HUES48 (cell line): ENCODE results near the gene POMP.

Experiments
- H3K27ac ChIP-seq: one replicate; pipeline ENCODE4 v1.7.0; 2013; ENCODE audit warnings: low read depth, low read length, inconsistent platforms
- H3K27me3 ChIP-seq: 2 replicates; pipeline ENCODE4 v1.6.1; 2013; ENCODE audit warnings: mild to moderate bottlenecking, low read length; ENCODE audit not compliant: control insufficient read depth, insufficient read depth
- H3K36me3 ChIP-seq: 2 replicates; pipeline ENCODE4 v1.6.1; 2013; ENCODE audit warnings: low read length; ENCODE audit not compliant: control insufficient read depth, insufficient read depth
- H3K4me1 ChIP-seq: 2 replicates; pipeline ENCODE4 v1.6.1; 2013; ENCODE audit warnings: mild to moderate bottlenecking, low read length; ENCODE audit not compliant: control insufficient read depth, insufficient read depth
- H3K4me3 ChIP-seq: 2 replicates; pipeline ENCODE4 v1.5.1; 2013; ENCODE audit warnings: mild to moderate bottlenecking, low read depth, low read length
- H3K9ac ChIP-seq: 2 replicates; pipeline ENCODE4 v1.6.1; 2013; ENCODE audit warnings: mild to moderate bottlenecking, low read depth, low read length, moderate library complexity
- H3K9me3 ChIP-seq: 2 replicates; pipeline ENCODE4 v1.6.1; 2013; ENCODE audit warnings: low read length; ENCODE audit not compliant: control insufficient read depth, insufficient read depth

Gene POMP

DNA sequence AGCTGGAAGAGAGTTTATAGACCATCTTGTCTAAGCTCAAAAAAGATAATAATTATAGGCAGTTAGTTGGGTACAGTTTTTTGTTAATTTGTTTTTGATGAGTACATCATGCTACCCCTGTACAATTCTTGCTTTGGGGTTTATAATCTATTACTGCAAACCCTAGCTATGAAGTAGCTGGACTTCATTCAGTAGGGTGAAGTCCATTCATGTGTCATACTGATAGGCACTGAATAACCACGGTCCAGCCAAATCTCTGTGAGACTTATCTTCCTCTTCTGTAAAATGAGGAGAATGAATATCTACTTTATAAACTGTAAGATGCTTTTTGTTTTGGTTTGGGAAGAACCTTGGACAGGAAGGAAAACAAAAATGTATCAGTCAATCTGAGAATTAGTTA lies 40.3 kb downstream of the POMP start:
- no peak overlapping the region for H3K4me3 ChIP-seq
- H3K9ac ChIP-seq = no peak overlapping the region
- no peak overlapping the region for H3K27ac ChIP-seq
- H3K36me3 ChIP-seq = no peaks in the 10 kb centered on the region
- peaks cover 7% of the 10 kb centered on the region; the same call in 1 of the 2 replicates for H3K4me1 ChIP-seq
- no peaks in the 10 kb centered on the region for H3K27me3 ChIP-seq
- H3K9me3 ChIP-seq = no peaks in the 10 kb centered on the region

- Histone ChIP-seq H3K4me1 (no peaks in the 10 kb centered on the region), H3K4me3 (no peak overlapping the region), H3K27me3 (no peaks in the 10 kb centered on the region), H3K9ac (no peak overlapping the region), H3K27ac (no peak overlapping the region), H3K9me3 (no peaks in the 10 kb centered on the region), H3K36me3 (no peaks in the 10 kb centered on the region)
Measured at GRCh38 chr13:28704282-28704681, 45.4 kb downstream of the POMP start.

GRCh38 chr13:28704919-28705318 lies 46.0 kb downstream of the POMP start:
- H3K27me3 ChIP-seq = no peaks in the 10 kb centered on the region
- H3K4me3 ChIP-seq = no peak overlapping the region
- no peak overlapping the region for H3K27ac ChIP-seq
- no peaks in the 10 kb centered on the region for H3K36me3 ChIP-seq
- H3K9me3 ChIP-seq = no peaks in the 10 kb centered on the region
- H3K4me1 ChIP-seq = no peaks in the 10 kb centered on the region
- H3K9ac ChIP-seq = no peak overlapping the region

- Histone ChIP-seq H3K4me3 (no peak overlapping the region), H3K36me3 (no peaks in the 10 kb centered on the region), H3K27ac (no peak overlapping the region), H3K9me3 (no peaks in the 10 kb centered on the region), H3K9ac (no peak overlapping the region), H3K27me3 (no peaks in the 10 kb centered on the region), H3K4me1 (no peaks in the 10 kb centered on the region)
Measured at GRCh38 chr13:28705461-28706083, 46.6 kb downstream of the POMP start.

DNA sequence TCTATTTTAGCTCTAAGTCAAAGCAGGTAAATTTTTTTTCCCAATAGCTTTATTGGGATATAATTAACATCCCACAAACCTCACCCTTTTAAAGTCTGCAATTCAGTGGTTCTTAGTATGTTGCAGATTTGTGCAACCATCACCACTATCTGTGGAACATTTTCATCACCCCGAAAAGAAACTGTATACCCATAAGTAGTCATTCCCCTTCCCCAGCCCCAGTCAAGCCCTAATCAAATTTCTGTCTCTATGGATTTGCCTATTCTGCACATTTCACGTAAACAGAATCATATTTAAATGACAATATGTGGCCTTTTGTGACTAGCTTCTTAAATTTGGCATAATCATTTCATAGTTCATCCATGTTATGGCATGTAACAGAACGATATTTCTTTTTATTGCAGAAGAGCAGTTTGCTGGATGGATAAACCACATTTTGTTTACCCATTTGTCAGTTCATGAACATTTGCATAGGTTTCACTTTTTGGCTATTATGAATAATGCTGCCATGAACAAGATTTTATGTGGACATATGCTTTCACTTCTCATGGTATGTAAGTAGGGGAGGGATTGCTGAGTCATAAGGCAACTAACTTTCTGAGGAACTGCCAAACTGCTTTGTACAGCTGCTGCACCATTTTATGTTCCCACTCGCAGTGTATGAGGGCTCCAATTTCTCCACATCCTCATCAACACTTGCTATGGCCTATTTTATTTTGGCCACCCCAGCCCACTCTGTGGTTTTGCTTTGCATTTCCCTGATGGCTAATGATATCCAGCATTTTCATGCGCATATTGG lies 48.9 kb downstream of the POMP start:
- no peak overlapping the region for H3K9ac ChIP-seq
- no peaks in the 10 kb centered on the region for H3K36me3 ChIP-seq
- no peak overlapping the region for H3K4me3 ChIP-seq
- no peak overlapping the region for H3K27ac ChIP-seq
- no peaks in the 10 kb centered on the region for H3K9me3 ChIP-seq
- no peaks in the 10 kb centered on the region for H3K4me1 ChIP-seq
- H3K27me3 ChIP-seq = no peaks in the 10 kb centered on the region

DNA sequence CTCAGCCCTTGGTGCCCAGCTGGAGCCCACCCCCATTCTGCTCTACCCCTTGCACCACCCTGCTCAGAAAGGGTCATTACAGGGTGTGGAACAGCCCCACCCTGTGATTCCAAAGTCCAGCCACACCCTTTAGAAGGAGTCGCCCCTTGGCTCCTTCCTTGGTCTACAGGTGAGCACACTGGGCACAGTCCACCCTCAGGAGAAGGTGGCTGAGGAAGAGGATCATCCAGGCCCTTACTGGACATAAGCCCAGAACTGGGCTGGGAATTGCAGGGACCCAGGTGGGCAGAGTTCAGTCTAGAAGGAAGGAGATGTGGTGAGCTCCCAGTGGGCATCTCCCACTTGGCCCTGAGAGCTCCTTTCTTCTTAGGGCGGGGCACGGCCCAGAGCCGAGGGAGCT lies 51.2 kb downstream of the POMP start:
- H3K4me3 ChIP-seq = no peak overlapping the region
- no peaks in the 10 kb centered on the region for H3K27me3 ChIP-seq
- no peaks in the 10 kb centered on the region for H3K9me3 ChIP-seq

GRCh38 chr13:28714651-28715050 lies 55.7 kb downstream of the POMP start:
- Histone ChIP-seq H3K9me3 (no peaks in the 10 kb centered on the region), H3K27ac (no peak overlapping the region), H3K27me3 (peaks cover 28% of the 10 kb centered on the region), H3K9ac (no peak overlapping the region), H3K4me3 (no peak overlapping the region), H3K36me3 (no peaks in the 10 kb centered on the region), H3K4me1 (0 out of 2 replicates have a peak, but pooled peaks cover 3% of the 10 kb centered on the region)

More for the DNA sequence above, 51.2 kb downstream of the POMP start:
- H3K36me3 ChIP-seq = no peaks in the 10 kb centered on the region
- no peak overlapping the region for H3K27ac ChIP-seq
- H3K4me1 ChIP-seq = no peaks in the 10 kb centered on the region
- H3K9ac ChIP-seq = no peak overlapping the region

- peak overlapping the region; percentile 29 for H3K27ac ChIP-seq
Measured at GRCh38 chr13:28716511-28716910, 57.6 kb downstream of the POMP start.

GRCh38 chr13:28717170-28717569 lies 58.2 kb downstream of the POMP start:
- H3K9me3 ChIP-seq = no peaks in the 10 kb centered on the region
- H3K27ac ChIP-seq = no peak overlapping the region

More at GRCh38 chr13:28716511-28716910, 57.6 kb downstream of the POMP start:
- Histone ChIP-seq H3K9ac (no peak overlapping the region), H3K4me3 (no peak overlapping the region), H3K36me3 (no peaks in the 10 kb centered on the region), H3K9me3 (no peaks in the 10 kb centered on the region), H3K27me3 (peaks cover 33% of the 10 kb centered on the region), H3K4me1 (0 out of 2 replicates have a peak, but pooled peaks cover 3% of the 10 kb centered on the region)

GRCh38 chr13:28718196-28718542 lies 59.2 kb downstream of the POMP start:
- no peak overlapping the region for H3K27ac ChIP-seq
- H3K9me3 ChIP-seq = no peaks in the 10 kb centered on the region
- H3K27me3 ChIP-seq = peaks cover 33% of the 10 kb centered on the region
- H3K36me3 ChIP-seq = no peaks in the 10 kb centered on the region
- 0 out of 2 replicates have a peak, but pooled peaks cover 3% of the 10 kb centered on the region for H3K4me1 ChIP-seq
- peak overlapping the region; percentile 82 for H3K4me3 ChIP-seq
- no peak overlapping the region for H3K9ac ChIP-seq

More at GRCh38 chr13:28717170-28717569, 58.2 kb downstream of the POMP start:
- Histone ChIP-seq H3K4me3 (no peak overlapping the region), H3K36me3 (no peaks in the 10 kb centered on the region), H3K9ac (no peak overlapping the region), H3K27me3 (peaks cover 33% of the 10 kb centered on the region), H3K4me1 (0 out of 2 replicates have a peak, but pooled peaks cover 3% of the 10 kb centered on the region)

DNA sequence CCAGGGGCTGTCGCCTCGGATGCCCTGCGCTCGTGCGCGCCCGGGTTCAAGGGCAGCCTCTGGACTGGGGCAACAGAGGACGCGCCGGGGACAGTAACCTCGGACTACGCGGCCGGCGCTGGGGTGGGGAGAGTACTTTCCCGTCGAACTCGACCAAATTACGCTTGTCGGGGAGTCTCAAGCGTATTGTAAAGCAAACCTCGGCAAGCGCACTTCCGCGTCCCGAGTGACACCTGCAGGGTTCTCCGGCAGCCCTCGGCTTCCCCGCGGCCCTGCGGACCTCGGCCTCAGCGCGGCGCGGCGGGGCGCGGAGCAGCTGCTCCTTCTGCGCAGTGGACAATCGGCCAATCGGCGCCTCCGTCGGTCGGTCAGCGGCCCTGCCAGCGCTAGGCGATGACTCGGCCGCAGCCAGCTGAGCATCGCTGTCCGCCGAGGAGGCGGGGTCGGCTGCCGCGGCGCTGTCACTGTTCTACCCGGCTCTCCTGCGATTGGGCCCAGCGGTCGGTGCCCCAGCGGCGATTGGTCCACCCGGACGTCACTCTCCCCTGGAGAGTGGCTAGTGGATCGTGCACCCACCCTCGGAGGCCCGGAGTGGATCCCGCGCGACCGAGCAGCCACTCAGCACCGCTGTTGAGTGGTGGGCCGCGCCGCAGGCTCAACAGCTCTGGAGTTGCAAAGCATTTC lies 59.8 kb downstream of the POMP start, which contains the start of gene SLC46A3:
TSS of gene SLC46A3 (minus strand) at position 428 of the 684 bp plus-strand sequence. CDS start 972 bp downstream, outside the sequence.
- Histone ChIP-seq H3K9ac (no peak within 1 kb of the TSS), H3K4me1 (0 out of 2 replicates have a peak, but pooled peaks cover 3% of the 10 kb centered on the region), H3K36me3 (no peaks in the 10 kb centered on the region), H3K27me3 (peaks cover 33% of the 10 kb centered on the region), H3K27ac (no peak within 1 kb of the TSS), H3K9me3 (no peaks in the 10 kb centered on the region), H3K4me3 (peak within 1 kb of the TSS; percentile 82)
